ELF-1 (cell line): ENCODE results near the gene ACTRT2.

ENCODE experiments used
- DNase-seq: peaks from one replicate; pipeline ENCODE4 v3.0.0-alpha.2; 2016; ENCODE audit warnings: low read depth, low spot score

Gene ACTRT2

GRCh38 chr1:3067671-3068563 lies 46.6 kb downstream of the ACTRT2 start:
- DNase-seq = no peak

DNA sequence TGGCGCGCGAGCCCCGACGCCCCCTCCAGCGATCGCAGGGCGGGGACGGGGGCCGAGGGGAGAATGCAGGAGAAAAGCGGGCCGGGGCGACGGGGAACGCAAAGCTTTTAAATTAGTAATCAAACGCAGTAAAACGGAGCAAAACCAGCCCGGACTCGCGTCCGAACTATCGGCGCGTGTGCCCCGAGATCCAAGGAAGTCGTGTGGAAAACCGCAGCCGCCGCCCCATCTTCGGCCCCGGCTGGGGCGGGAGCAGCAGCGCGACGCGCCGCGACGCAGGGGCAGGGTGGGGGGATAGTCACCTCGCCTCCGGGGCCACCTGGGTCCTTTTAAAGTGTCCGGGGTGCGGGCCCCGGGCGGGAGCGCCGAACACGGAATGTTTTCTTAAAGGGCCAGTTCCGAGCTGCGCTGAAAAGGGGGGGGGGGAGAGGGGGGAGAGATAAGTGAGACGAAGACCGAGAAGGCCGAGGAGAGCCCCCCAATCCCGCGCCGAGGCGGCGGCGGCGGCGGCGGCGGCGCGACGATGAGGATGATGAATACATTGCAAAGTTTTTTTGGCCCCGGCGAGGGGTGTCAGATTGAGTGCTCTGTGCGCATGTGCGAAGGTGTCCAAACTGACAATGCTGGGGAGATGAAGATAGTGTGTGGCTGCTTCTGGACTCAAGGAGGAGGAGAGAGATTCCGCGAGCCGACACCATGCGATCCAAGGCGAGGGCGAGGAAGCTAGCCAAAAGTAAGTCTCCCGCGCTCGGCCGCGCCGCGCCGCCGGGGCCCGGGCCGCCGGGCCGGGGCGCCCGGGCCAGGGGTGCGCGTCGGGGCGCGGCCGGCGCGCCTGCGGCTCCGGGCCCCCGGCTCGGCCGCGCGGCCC lies 47.5 kb downstream of the ACTRT2 start, which contains the start of gene PRDM16:
Gene PRDM16, plus strand, starts transcription at position 640 of the 868 bp plus-strand sequence. Its CDS starts 57 bp downstream, at position 697.
- no peak for DNase-seq

DNA sequence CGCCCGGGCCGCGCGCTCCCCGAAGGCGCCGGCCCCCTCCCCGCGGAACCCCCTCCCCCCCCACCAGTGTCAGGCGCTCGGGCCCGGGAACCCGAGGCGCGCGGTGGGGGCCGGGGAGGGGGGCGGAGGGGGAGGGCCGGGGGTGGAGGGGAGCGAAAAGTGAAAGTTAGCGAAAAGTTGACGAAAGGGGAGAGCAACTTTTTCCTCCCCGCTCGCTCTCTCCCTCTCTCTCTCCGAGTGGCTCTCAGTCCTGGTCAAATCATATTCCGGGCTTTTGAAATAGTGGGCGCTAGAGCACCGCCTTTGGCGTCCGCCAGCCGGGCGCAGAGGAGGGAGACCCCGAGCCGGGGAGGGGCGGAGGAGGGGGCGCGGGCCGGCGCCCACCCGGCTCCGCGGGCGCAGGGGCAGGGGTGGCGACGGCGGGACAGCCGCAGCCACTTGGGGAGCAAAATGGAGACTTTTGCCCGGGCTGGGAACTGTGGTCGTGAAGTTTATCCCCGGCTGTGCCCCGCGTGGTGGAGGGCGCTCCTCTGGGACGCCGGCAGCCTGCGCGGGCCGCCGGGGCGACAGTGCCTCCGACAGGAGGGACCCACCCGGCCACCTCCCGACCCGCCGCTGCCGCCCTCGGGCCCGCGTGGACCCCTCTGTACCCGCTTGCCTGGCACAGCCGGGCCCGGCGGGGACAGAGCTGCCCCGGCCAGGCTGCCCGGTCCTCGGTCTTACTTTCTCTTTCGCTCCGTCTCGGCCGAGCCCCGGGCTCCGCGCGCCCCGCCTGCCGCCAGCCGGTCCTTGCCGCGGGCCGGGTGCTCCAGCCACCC lies 48.4 kb downstream of the ACTRT2 start:
- DNase-seq = no peak

DNA sequence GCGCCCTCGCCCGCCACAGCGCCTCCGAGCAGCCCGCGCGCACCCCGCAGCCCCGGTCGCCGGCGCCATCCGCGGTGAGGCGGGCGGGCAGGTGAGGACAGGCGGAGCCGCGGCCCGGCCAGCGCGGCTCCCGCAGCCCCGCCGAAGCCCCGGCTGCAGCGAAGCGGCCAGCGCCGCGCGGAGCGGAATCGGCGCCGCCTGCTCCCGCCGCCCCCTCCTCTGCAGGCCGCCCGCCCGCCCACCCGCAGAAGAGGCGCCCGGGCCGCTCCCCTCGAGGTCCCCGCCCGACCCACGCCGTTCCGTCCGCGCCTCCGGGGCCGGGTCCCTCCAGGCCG lies 49.0 kb downstream of the ACTRT2 start:
- no peak for DNase-seq

DNA sequence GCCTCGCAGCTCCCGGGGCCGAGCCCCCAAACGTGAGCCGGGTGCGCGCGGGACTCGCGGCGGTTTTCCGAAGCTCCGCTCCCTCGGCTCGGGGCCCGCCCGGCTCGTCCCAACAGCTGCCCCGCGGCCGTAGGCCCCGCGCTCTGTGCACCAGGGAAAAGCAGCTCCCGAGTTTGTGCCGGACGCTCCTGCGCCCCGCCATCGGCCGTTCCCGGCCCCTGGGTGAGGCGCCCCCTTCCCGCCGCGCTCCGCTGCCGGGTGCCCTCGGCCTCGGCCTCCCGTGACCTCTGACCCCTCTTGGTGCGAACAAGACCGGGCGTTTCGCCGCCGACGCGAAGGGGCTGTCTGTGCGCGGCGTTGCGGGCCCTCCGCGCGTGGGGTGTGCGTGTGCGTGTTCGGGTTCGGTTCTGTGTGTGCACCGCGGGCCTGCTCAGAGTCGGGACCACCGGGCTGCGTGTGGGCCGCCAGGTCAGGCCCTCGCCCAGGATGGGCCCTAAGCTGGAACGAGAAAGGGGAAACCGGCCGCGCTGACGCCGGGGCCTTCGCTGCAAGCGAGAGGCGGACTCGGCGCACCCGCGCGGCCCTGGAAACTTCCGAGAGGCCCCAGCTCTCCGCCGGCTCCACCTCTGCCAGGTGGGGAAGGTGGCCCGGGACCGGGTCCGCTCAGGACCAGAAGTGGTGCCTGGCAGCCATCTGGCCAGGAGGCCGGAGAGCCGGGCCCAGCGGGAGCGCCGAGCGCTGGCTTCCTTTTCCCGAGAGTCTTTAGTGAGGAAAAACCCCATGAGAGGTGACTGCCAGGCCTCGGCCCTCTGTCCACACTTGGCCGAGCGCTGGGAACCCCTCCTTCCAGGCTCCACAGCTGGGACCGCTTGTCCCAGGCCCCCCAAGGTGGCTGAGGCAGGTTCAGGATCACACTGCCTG lies 49.6 kb downstream of the ACTRT2 start:
- DNase-seq = no peak

DNA sequence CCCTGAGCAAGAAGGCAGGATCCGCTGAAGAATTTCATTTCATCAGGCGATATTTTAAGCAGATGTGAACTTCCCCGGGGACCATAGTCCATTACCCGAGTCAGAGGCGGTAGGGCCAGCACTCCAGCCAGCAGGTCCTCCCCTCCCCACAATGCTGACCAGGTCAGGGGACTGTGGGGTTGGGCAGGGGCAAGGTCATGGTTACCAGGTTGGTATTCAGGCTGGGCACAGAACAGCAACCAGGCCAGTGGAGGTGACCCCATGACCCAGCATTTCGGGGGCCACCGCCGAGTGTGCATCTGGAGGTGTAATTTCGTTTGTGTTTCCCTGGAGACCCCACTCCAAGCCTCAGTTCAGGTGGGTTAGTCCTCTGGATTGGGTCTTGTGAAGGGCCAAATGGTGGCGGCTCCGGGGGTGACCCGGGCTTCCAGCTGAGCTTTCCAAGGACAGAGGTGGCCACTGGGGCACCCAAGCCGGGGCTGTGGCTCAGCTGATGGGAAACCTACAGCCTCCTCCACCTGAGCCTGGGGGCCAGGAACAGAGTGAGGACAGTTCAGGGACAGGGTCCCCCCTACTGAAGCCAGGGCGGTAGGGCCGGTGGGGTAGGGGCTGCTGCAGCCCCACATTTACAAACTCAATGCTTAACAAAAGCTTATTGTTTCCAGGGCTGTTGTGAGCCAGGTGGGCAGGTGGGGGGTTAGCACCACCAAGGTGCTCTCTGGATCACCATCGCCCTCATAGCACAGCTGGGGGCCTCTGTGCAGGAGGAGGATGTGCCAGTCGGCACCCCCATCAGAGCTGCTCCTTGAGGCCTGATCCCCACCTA lies 50.5 kb downstream of the ACTRT2 start:
- no peak for DNase-seq
